Left colon (tissue), 2 donors: ENCODE data around the gene DNAJC21. TPM values are rescaled to one million over a fixed set of nuclear protein-coding genes. Genes with fewer than 3 reads are reported as not detected.
"Not testable (repeated sequence)": the region's sequence is repeated elsewhere in the genome, so short reads cannot be mapped to it uniquely, and the experiment has no call there.

Source experiments
- ATAC-seq: fragments of 200-7000 bp; cut with Tn5 transposase; one replicate; pipeline ENCODE4 v1.9.1; 2020; ENCODE audit warnings: mild to moderate bottlenecking, moderate library complexity
- DNase-seq, 2 donors: peaks; one replicate each; pipeline ENCODE4 v3.0.0-alpha.2; 2020
- intact Hi-C, 2 donors: fragments of 100-400 bp; cut with DNase I in 1 of 2; cut with micrococcal nuclease in 1 of 2; formaldehyde crosslinking; loops; one replicate each; pipeline versions ENCODE4 v1.11.2 to v1.14.0; 2022; cut with DNase I, micrococcal nuclease
- total RNA-seq, 2 donors: library from RNA; stranded (reverse); fragmentation: NEBNext Ultra II Directional; extraction: Animal tissue kit (Norgen Biotek cat#: 25700); gene quantifications; one replicate each; pipeline ENCODE4 v1.2.1, GENCODE V29; 2021
- donor health status: DM: no; HTN: no; CAD: no.
- donor health status: DM: yes; HTN: yes; CAD: no.

DNAJC21 gene
- total RNA-seq, 2 donors from 2014 or later, result 37.9 to 40.0 TPM

- intact Hi-C loops, result no loop called here
- DNase-seq, result no peak
- ATAC-seq, result no peak
These were observed 38.2 kb downstream of the DNAJC21 start for GRCh38 chr5:34967540-34967939.

GRCh38 chr5:34968258-34968657, 38.9 kb downstream of the DNAJC21 start:
- ATAC-seq, result no peak

GRCh38 chr5:34970552-34970951, 41.2 kb downstream of the DNAJC21 start:
- intact Hi-C loops, result no loop called here
- ATAC-seq, result no peak

More at GRCh38 chr5:34968258-34968657, 38.9 kb downstream of the DNAJC21 start:
- intact Hi-C loops, result no loop called here
- DNase-seq, result no peak

GRCh38 chr5:34971655-34972054, 42.3 kb downstream of the DNAJC21 start:
- intact Hi-C loops, DNase-seq, ATAC-seq: not testable (repeated sequence)

More at GRCh38 chr5:34970552-34970951, 41.2 kb downstream of the DNAJC21 start:
- no peak for DNase-seq

GRCh38 chr5:34976347-34976746, 47.0 kb downstream of the DNAJC21 start:
- DNase-seq, result no peak
- ATAC-seq, result no peak
- intact Hi-C loops, result no loop called here

- intact Hi-C loops, result no loop called here
- DNase-seq (no peak), ATAC-seq (no peak)
These were observed 48.7 kb downstream of the DNAJC21 start for GRCh38 chr5:34977934-34978613.

GRCh38 chr5:34978681-34979080, 49.3 kb downstream of the DNAJC21 start:
- ATAC-seq, result no peak
- no peak for DNase-seq
- intact Hi-C loops, result no loop called here

- ATAC-seq, result no peak
- no peak for DNase-seq
- intact Hi-C loops, result no loop called here
These were observed 53.5 kb downstream of the DNAJC21 start for GRCh38 chr5:34982823-34983222.

- intact Hi-C loops, result no loop called here
- DNase-seq (no peak), ATAC-seq (no peak)
These were observed 57.6 kb downstream of the DNAJC21 start for GRCh38 chr5:34986965-34987364.

- intact Hi-C loops, result no loop called here
- DNase-seq, result no peak
- no peak for ATAC-seq
These were observed 62.3 kb downstream of the DNAJC21 start for GRCh38 chr5:34991486-34992238.

GRCh38 chr5:34993951-34994350, 64.6 kb downstream of the DNAJC21 start:
- intact Hi-C loops, result no loop called here
- no peak for DNase-seq
- no peak for ATAC-seq

GRCh38 chr5:34996261-34996660, 66.9 kb downstream of the DNAJC21 start:
- ATAC-seq (no peak), DNase-seq (no peak)
- intact Hi-C loops, result no loop called here

GRCh38 chr5:34998058-34998789, 68.9 kb downstream of the DNAJC21 start:
- ATAC-seq, result no peak
- no peak for DNase-seq
- intact Hi-C loops, result no loop called here

GRCh38 chr5:35001842-35002241, 72.5 kb downstream of the DNAJC21 start:
- no peak for ATAC-seq
- intact Hi-C loops, result no loop called here

GRCh38 chr5:35002459-35002858, 73.1 kb downstream of the DNAJC21 start:
- intact Hi-C loops, result no loop called here
- DNase-seq (no peak), ATAC-seq (no peak)

More at GRCh38 chr5:35001842-35002241, 72.5 kb downstream of the DNAJC21 start:
- no peak for DNase-seq

GRCh38 chr5:35003018-35003957, 73.9 kb downstream of the DNAJC21 start:
- DNase-seq, result peak; percentile 28 to 68
- ATAC-seq, result peak; percentile 61
- intact Hi-C loops, result no loop called here

- no peak for ATAC-seq
- intact Hi-C loops, result no loop called here
- no peak for DNase-seq
These were observed 74.8 kb downstream of the DNAJC21 start for GRCh38 chr5:35004200-35004599.

GRCh38 chr5:35004771-35005170, 75.4 kb downstream of the DNAJC21 start:
- ATAC-seq, result no peak

More at GRCh38 chr5:35004771-35005170, 75.4 kb downstream of the DNAJC21 start:
- intact Hi-C loops, result no loop called here
- DNase-seq, result no peak
